Effector CD4-positive, alpha-beta T cell (primary cell): Measurements from ENCODE around the gene CDC42SE2.
"Not testable (repeated sequence)": the region's sequence is repeated elsewhere in the genome, so short reads cannot be mapped to it uniquely, and the experiment has no call there.

ENCODE experiments used
- DNase-seq: peaks from one replicate; pipeline ENCODE4 v3.0.0-alpha.2; 2020

The CDC42SE2 gene

GRCh38 chr5:131394128-131394527 is 130.3 kb downstream of the CDC42SE2 start:
- peak; percentile 38 for DNase-seq

GRCh38 chr5:131396015-131396414 is 132.2 kb downstream of the CDC42SE2 start:
- DNase-seq = no peak

- DNase-seq = no peak
These were observed 132.9 kb downstream of the CDC42SE2 start for GRCh38 chr5:131396630-131397273.

GRCh38 chr5:131399007-131399406 is 135.2 kb downstream of the CDC42SE2 start:
- DNase-seq = not testable (repeated sequence)

- DNase-seq = no peak
These were observed 136.7 kb downstream of the CDC42SE2 start for GRCh38 chr5:131400585-131400984.

GRCh38 chr5:131405674-131406073 is 141.8 kb downstream of the CDC42SE2 start:
- DNase-seq = no peak

GRCh38 chr5:131406076-131406475 is 142.2 kb downstream of the CDC42SE2 start:
- DNase-seq = no peak

GRCh38 chr5:131406975-131407638 is 143.3 kb downstream of the CDC42SE2 start:
- DNase-seq = no peak

GRCh38 chr5:131413605-131414559 is 150.0 kb downstream of the CDC42SE2 start:
- no peak for DNase-seq

- DNase-seq = no peak
These were observed 152.9 kb downstream of the CDC42SE2 start for GRCh38 chr5:131416729-131417128.

- peak; percentile 86 for DNase-seq
These were observed 153.5 kb downstream of the CDC42SE2 start for GRCh38 chr5:131417240-131417869.

GRCh38 chr5:131418846-131419245 is 155.0 kb downstream of the CDC42SE2 start:
- DNase-seq = no peak

- no peak for DNase-seq
These were observed 156.0 kb downstream of the CDC42SE2 start for GRCh38 chr5:131419877-131420276.

GRCh38 chr5:131423056-131423455 is 159.2 kb downstream of the CDC42SE2 start:
- no peak for DNase-seq

GRCh38 chr5:131426011-131426410 is 162.2 kb downstream of the CDC42SE2 start:
- DNase-seq = no peak

- DNase-seq = no peak
These were observed 166.9 kb downstream of the CDC42SE2 start for GRCh38 chr5:131430794-131431193.

GRCh38 chr5:131431794-131432193 is 167.9 kb downstream of the CDC42SE2 start:
- no peak for DNase-seq

GRCh38 chr5:131433109-131433508 is 169.3 kb downstream of the CDC42SE2 start:
- no peak for DNase-seq

- no peak for DNase-seq
These were observed 172.2 kb downstream of the CDC42SE2 start for GRCh38 chr5:131436081-131436480.

GRCh38 chr5:131441184-131441583 is 177.3 kb downstream of the CDC42SE2 start:
- no peak for DNase-seq
